Skeletal muscle tissue (tissue), 4 donors: ENCODE results near the gene ACSM6. TPM values are rescaled to one million over a fixed set of nuclear protein-coding genes. Genes with fewer than 3 reads are reported as not detected.
A peak's percentile ranks its signal among the peaks of the same experiment; 100 is the strongest.

Source experiments
- H3K27ac ChIP-seq: one replicate; pipeline ENCODE4 v1.7.0; 2013; ENCODE audit warnings: mild to moderate bottlenecking, low read depth, low read length, inconsistent platforms
- H3K27me3 ChIP-seq, 3 donors: one replicate each; pipeline ENCODE4 v1.7.0; 2013; ENCODE audit warnings: low read length in 3 of 3; ENCODE audit not compliant: control insufficient read depth in 3 of 3, insufficient read depth in 3 of 3
- H3K36me3 ChIP-seq, 3 donors: one replicate each; pipeline ENCODE4 v1.7.0; 2013; ENCODE audit warnings: low read length in 3 of 3; ENCODE audit not compliant: control insufficient read depth in 3 of 3, insufficient read depth in 3 of 3
- H3K4me1 ChIP-seq, 3 donors: one replicate each; pipeline ENCODE4 v1.7.0; 2013; ENCODE audit warnings: low read length in 3 of 3, mild to moderate bottlenecking in 3 of 3; ENCODE audit not compliant: control insufficient read depth in 3 of 3, insufficient read depth in 3 of 3
- H3K4me3 ChIP-seq, 3 donors: one replicate each; pipeline ENCODE4 v1.7.0; 2013; ENCODE audit warnings: low read length in 3 of 3
- H3K9ac ChIP-seq, 3 donors: one replicate each; pipeline ENCODE4 v1.7.0; 2013; ENCODE audit warnings: low read length in 3 of 3, mild to moderate bottlenecking in 3 of 3, moderate library complexity in 2 of 3, low read depth in 1 of 3
- H3K9me3 ChIP-seq, 3 donors: one replicate each; pipeline ENCODE4 v1.7.0; 2013; ENCODE audit warnings: low read length in 3 of 3; ENCODE audit not compliant: control insufficient read depth in 3 of 3
- total RNA-seq: library from RNA; depleted of rRNA; stranded (reverse); fragments of >200 nt; gene quantifications from one replicate; pipeline ENCODE4 v1.2.3, GENCODE V29; 2014
- donor health status: Osteomylitis.

The ACSM6 gene
- total RNA-seq, 1 donor from 2014 or later: not detected

DNA sequence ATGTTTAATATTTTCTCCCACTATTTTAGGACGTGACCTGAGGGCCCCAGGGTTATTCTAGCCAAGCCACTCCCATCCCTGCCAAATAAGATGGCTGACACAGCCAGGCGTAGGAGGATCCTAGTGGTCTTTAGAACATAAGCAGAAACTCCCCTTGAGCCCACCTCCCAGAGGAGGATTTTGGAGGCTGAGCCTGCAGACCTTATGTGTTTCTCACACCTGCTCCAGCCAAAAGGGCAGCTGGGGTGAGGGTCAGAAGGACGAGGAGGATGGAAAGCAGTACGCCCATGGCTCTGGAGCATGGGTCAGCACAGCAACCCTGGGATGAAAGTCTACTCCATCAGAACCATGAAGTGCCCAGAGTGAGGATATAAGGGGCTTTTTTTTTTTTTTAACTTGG, 56.8 kb downstream of the ACSM6 start:
- H3K36me3 ChIP-seq: peaks cover 4 to 12% (median 8%) of the 10 kb centered on the region in 3 donors
- no peak overlapping the region for H3K27ac ChIP-seq
- no peak overlapping the region for H3K4me3 ChIP-seq
- peaks cover 24 to 50% (median 29%) of the 10 kb centered on the region in 3 donors for H3K4me1 ChIP-seq
- H3K27me3 ChIP-seq: no peaks in the 10 kb centered on the region
- peak overlapping the region in 1 of 3 donors; percentile 19 for H3K9ac ChIP-seq
- H3K9me3 ChIP-seq: no peaks in the 10 kb centered on the region

DNA sequence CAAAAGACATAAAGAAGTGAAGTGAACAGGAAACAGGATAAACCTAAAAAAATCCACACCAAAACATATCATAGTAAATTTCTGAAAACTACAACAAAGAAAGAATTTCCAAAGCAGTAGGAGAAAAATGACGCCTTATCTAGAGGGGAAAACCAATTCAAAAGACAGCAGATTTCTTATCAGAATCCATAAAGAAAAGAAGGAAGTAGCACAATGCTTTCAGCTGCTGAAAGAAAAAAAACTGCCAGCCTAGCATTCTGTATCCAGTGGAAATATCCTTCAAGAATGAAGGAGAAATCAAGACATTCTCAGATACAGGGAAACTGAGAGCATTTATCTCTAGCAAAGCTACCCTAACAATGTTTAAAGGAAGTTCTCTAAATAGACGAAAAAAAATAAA, 59.0 kb downstream of the ACSM6 start:
- no peak overlapping the region for H3K9ac ChIP-seq
- H3K36me3 ChIP-seq: peaks cover 4 to 6% (median 5%) of the 10 kb centered on the region in 3 donors
- H3K27ac ChIP-seq: no peak overlapping the region
- H3K9me3 ChIP-seq: peaks cover 0 to 2% (median 0%) of the 10 kb centered on the region in 3 donors
- no peaks in the 10 kb centered on the region for H3K27me3 ChIP-seq
- H3K4me1 ChIP-seq: peaks cover 11 to 30% (median 14%) of the 10 kb centered on the region in 3 donors
- no peak overlapping the region for H3K4me3 ChIP-seq

DNA sequence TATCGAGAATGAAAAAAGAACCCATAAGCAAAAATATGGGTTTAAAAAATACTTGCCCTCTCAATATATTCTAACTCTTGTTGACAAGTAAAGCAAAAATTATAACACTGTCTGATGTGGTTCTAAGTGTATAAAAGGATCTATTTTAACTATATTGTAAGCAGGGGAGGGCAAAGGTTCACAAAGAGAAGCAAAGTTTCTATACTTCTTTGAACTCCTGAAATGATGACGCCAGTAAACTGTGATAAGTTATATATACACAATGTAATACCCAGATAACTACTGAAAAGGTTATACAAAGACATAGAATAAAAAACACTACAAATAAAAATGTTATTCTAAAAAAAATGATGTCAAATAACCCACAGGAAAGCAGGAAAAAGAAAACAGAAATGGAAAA, 59.6 kb downstream of the ACSM6 start:
- peaks cover 4 to 5% (median 4%) of the 10 kb centered on the region in 3 donors for H3K36me3 ChIP-seq
- H3K4me3 ChIP-seq: no peak overlapping the region
- no peak overlapping the region for H3K27ac ChIP-seq
- H3K9me3 ChIP-seq: peaks cover 0 to 2% (median 0%) of the 10 kb centered on the region in 3 donors
- no peak overlapping the region for H3K9ac ChIP-seq
- peaks cover 8 to 25% (median 11%) of the 10 kb centered on the region in 3 donors for H3K4me1 ChIP-seq
- no peaks in the 10 kb centered on the region for H3K27me3 ChIP-seq

DNA sequence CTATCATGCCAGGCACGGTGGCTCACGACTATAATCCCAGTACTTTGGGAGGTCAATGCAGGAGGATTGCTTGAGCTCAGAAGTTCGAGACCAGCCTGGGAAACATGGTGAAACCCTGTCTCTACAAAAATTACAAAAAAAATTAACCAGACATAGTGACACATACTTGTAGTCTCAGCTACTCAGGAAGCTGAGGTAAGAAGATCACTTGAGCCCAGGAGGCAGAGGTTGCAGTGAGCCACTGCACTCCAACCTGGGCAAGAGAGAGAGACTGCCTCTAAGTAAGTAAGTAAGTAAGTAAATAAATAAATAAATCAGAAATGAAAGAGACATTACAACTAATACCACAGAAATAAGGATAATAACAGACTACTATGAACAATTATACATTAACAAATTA, 60.6 kb downstream of the ACSM6 start:
- Histone ChIP-seq H3K9me3 (peaks cover 0 to 2% (median 0%) of the 10 kb centered on the region in 3 donors), H3K9ac (no peak overlapping the region), H3K27me3 (no peaks in the 10 kb centered on the region), H3K36me3 (peaks cover 2 to 7% (median 4%) of the 10 kb centered on the region in 3 donors), H3K27ac (no peak overlapping the region), H3K4me3 (no peak overlapping the region), H3K4me1 (peaks cover 0 to 15% (median 2%) of the 10 kb centered on the region in 3 donors)

DNA sequence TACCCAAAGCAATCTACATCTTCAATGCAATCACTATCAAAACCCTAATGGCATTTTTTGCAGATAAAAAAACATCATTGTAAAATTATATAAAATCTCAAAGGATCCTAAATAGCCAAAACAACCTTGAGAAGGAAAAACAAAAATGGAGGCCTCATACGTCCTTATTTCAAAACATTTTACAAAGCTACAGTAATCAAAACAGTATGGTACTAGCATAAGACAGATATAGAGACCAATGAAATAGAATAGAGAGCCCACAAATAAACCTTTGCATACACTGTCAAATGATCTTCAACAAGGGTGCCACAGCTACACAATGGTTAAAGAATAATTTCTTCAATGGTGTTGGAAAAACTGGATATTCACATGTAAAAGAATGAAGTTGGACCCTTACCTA, 62.2 kb downstream of the ACSM6 start:
- H3K4me1 ChIP-seq: peaks cover 8 to 16% (median 8%) of the 10 kb centered on the region in 3 donors
- H3K27me3 ChIP-seq: no peaks in the 10 kb centered on the region
- no peak overlapping the region for H3K9ac ChIP-seq
- peaks cover 0 to 2% (median 0%) of the 10 kb centered on the region in 3 donors for H3K9me3 ChIP-seq
- peaks cover 7% of the 10 kb centered on the region in 3 donors for H3K36me3 ChIP-seq
- H3K27ac ChIP-seq: no peak overlapping the region
- H3K4me3 ChIP-seq: no peak overlapping the region

DNA sequence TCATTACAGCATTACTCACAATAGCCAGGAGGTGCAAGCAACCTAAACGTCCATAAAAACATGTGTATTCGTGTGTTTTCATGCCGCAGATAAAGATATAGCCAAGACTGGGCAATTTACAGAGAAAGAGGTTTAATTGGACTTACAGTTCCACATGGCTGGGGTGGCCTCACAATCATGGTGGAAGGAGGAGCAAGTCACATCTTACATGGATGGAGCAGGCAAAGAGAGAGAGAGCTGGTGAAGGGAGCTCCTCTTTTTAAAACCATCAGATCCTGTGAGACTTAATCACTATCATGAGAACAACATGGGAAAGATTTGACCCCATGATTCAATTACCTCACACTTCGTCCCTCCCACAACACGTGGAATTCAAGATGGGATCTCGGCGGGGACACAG, 63.8 kb downstream of the ACSM6 start:
- Histone ChIP-seq H3K9me3 (peaks cover 0 to 2% (median 0%) of the 10 kb centered on the region in 3 donors), H3K9ac (no peak overlapping the region), H3K4me3 (no peak overlapping the region), H3K4me1 (peaks cover 8 to 22% (median 11%) of the 10 kb centered on the region in 3 donors), H3K27ac (no peak overlapping the region), H3K36me3 (peaks cover 7 to 10% (median 10%) of the 10 kb centered on the region in 3 donors), H3K27me3 (no peaks in the 10 kb centered on the region)

DNA sequence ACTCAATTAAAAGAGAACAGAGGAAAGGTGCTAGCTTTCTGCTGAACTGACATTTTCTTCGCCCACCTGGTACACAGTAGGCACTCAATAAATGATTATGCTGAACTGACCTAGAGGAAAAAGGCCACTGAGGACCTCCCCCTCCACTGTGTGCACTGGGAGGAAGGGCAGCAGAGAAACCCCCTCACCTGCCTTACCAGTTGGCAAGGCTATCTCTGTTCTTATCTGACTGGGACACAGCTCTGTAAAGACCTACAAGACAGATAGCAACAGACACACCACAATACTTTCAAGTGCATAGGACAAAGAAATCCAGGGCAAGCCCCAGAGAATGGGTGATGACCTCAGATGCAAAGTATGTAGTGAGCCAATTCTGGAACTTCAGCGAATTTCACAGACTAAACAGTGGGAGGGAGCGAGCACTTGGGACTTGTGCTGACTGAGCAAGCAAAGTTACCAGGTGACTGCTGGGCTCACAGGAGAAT, 66.4 kb downstream of the ACSM6 start:
- Histone ChIP-seq H3K4me1 (peaks cover 8 to 33% (median 18%) of the 10 kb centered on the region in 3 donors), H3K4me3 (no peak overlapping the region), H3K36me3 (peaks cover 14 to 25% (median 22%) of the 10 kb centered on the region in 3 donors), H3K27ac (peak overlapping the region; percentile 28), H3K9ac (peak overlapping the region in 1 of 3 donors; percentile 17), H3K9me3 (peaks cover 0 to 2% (median 0%) of the 10 kb centered on the region in 3 donors), H3K27me3 (no peaks in the 10 kb centered on the region)

DNA sequence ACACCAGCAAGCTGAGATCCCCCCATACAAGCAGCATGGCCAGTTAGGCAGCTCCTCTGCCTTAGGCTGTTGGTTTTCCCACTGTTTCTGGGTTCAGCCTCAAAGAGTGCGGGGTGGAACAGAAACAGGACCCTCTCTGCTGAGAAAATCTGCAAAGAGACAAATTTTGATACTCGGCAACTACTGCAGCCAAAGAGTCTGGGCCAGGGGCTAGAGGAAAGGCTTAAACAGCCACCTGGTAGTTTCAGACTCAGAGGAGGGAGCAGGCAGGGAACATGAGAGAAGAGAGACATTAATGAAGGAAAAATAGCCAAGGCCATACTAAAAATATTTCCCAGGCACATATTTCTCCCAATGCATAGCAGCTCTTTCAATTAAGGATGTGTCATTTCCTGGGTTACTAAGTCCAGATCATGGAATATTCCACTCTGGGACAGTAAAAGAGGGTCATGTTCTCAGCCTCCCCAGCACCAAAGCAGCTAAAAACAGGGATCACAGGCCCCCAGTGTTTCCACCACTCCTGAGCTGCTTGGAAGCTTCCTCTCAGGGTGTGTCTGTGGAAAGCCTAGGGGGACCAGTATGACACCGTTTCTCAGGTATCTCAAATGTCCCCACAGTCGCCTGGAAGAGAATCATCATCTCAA, 67.0 kb downstream of the ACSM6 start:
- peaks cover 14 to 25% (median 22%) of the 10 kb centered on the region in 3 donors for H3K36me3 ChIP-seq
- H3K4me1 ChIP-seq: peaks cover 8 to 33% (median 18%) of the 10 kb centered on the region in 3 donors
- no peaks in the 10 kb centered on the region for H3K27me3 ChIP-seq
- peaks cover 0 to 2% (median 0%) of the 10 kb centered on the region in 3 donors for H3K9me3 ChIP-seq
- peak overlapping the region in 1 of 3 donors; percentile 55 for H3K9ac ChIP-seq
- peak overlapping the region; percentile 28 for H3K27ac ChIP-seq
- H3K4me3 ChIP-seq: no peak overlapping the region

DNA sequence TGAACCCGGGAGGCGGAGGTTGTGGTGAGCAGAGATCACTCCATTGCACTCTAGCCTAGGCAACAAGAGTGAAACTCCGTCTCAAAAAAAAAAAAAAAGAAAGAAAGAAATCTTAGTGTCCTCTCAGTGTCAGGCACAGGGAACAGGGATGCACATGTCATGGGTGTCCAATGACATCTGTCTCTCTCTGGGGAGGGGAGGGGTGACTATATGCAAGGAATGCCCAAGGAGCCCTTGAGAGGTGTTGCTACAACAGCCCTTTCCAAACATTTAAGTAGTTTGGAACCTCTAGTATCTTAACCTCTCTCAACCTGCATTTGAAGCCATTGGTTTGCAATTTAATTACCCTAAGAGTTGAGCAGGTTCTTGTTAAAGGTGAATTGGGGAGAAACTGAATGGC, 67.9 kb downstream of the ACSM6 start:
- no peak overlapping the region for H3K9ac ChIP-seq
- peaks cover 8 to 40% (median 18%) of the 10 kb centered on the region in 3 donors for H3K4me1 ChIP-seq
- peaks cover 10 to 25% (median 20%) of the 10 kb centered on the region in 3 donors for H3K36me3 ChIP-seq
- no peak overlapping the region for H3K27ac ChIP-seq
- H3K9me3 ChIP-seq: no peaks in the 10 kb centered on the region
- no peaks in the 10 kb centered on the region for H3K27me3 ChIP-seq
- no peak overlapping the region for H3K4me3 ChIP-seq
